DLD1 (cell line): ENCODE results near the gene CORO2B.

Experiments used
- in situ Hi-C: cut with HindIII; loops from 2 replicates; pipeline ENCODE4 v1.10.0; 2017; ENCODE audit warnings: low sequenced_read_pairs

Gene CORO2B

DNA sequence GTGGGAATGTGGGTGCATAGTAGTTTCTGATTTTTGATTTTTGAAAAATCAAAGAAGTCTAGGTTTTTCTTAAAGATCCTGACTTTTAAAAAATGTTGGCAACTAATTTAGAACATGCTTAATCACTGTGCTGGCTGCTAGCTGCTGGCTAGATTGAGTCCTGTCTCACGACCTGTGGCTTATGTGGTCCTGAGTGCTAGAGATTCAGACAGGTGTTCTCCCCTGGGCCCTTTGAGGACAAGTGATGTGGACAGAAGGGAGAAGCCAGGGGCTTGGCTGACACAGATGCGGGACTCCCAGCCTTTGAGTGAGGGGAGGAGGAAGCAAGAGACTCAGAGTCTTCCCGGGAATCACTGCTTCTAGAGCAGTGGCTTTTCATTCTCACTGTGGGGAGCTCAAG lies 47.5 kb downstream of the CORO2B start:
- in situ Hi-C loops = no loop called here

GRCh38 chr15:68626739-68627138 lies 47.9 kb downstream of the CORO2B start:
- in situ Hi-C loops = no loop called here

- in situ Hi-C loops = no loop called here
Observed at GRCh38 chr15:68627476-68627875, 48.7 kb downstream of the CORO2B start.

DNA sequence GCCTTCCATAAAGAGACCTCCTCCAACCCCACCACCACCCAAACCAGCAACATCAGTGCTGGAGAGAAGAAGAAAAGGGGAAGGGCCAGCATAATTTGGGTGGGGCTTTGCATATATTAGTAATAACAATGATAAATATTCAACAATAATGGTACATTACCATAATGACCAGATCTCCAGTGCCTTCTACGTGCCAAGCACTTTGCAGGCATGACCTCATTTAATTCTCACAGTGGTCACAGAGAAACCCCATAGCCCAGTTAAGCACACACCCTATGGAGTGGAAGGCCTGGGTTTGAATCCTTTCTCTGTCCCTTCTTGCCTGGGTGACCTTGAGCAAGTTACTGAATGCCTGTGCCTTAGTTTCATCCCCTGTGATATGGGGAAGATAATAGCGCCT lies 49.2 kb downstream of the CORO2B start:
- in situ Hi-C loops = no loop called here

DNA sequence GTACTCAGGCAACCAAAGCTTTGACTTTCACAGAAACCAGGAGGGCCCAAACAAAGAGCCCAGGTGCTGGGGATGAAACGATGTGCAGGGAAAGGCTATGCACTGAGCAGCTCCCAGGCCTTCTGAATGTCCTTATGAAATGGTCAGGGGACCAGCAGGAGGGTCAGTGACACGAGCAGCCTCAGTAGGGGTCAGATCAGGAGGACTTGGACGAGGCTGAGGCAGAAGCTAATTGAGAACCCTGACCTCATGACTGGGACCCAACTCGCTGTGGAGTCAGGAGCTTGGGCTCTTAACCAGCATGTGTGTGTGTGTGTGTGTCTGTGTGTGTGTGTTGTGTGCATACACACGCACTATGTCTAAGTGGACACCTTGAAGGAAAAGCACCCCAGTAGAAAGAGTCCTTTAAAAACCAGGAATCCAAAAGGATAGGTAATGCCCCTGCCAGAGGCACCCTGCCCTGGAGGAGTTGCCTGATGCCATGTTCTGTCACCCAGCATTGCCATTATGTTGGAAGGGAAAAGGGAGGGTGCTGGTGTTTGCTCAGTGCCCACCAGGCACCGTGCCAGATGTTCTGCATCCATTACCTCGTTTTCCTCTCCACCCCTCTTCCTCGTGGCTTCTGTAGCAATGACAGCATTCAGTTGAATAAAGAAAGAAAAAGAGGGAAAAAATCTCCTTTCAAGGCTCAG lies 50.9 kb downstream of the CORO2B start:
- in situ Hi-C loops = no loop called here

- in situ Hi-C loops = no loop called here
Observed at GRCh38 chr15:68630211-68630555, 51.4 kb downstream of the CORO2B start.

DNA sequence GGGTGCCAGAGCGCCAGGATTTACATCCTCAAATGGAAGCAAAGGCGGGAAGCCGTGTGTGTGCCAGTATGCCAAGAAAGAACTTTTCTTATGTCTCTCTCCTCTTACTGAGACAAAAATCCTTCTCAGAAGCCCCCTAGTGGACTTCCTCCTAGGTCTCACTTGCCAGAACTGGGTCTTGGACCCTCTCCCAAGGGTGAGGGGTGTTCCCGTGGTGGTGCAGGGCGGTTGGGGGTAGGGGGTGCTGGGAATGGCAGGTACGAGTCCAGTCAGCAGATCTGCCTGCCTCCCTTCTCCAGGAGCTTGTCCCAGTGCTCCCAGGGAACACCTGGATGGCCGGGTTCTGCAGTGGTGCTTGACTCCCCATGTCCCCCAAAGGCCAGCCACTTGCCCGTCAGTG lies 52.0 kb downstream of the CORO2B start:
- in situ Hi-C loops = no loop called here

GRCh38 chr15:68631601-68632051 lies 52.8 kb downstream of the CORO2B start:
- in situ Hi-C loops = no loop called here

GRCh38 chr15:68632101-68632500 lies 53.3 kb downstream of the CORO2B start:
- in situ Hi-C loops = no loop called here

DNA sequence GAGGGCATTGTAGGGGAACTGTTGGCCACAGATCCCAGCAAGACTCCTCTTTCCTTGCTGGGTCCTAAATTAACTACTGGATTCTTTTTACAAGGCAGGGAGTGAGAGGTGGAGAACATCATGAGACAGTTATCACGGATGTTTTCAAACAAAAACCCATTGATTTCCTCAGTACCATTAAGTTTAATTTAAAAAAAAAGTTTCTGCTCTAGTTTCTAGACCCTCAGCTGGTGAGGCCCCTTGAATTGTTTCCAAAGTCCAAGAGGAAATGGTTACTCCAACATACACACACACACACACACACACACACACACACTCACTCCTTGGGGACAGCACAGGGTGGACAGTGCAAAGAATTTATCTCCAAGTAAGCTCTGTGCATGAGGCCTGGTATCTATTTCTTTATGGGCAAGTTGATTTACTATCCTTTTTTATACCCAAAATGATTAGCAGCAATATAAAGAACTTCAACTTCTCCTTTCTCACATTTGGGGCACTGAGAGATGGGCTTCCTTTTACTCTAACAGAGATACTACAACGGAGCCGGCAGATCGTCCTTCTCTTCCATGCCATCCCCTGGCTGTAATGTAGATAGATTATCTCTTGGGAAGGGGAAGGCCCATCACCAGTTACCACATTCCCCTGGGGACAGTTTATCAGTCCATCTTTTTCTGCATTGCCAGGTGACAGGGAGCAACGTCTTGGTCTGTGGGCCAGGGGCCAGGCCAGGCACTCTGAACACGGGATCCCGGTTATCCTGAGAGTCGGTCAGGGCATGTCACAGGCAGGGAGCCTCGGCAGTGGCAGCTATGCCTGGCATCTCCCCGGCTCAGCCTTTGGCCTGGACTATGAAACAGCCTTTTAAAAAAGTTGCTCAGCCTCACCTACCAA lies 54.7 kb downstream of the CORO2B start:
- in situ Hi-C loops = no loop called here

- in situ Hi-C loops = no loop called here
Observed at GRCh38 chr15:68634122-68634482, 55.3 kb downstream of the CORO2B start.

DNA sequence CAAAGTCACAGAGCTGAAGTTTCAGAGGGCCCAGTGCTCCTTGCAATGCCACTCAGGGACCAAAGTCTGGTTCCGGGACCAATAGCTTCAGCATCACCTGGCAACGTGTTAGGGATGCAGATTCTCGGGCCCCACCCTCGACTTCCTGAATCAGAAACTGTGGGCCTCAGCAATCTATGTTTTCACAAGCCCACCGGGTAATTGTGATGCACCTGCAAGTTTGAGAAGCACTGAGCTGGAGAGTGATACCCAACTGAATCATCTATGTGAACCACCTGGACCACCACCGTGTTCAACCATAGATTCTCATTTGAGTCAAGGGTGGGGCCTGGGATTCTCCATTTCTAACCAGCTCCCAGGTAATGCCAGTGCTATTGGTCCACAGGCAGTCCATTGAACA lies 55.7 kb downstream of the CORO2B start:
- in situ Hi-C loops = no loop called here

GRCh38 chr15:68635141-68635540 lies 56.3 kb downstream of the CORO2B start:
- in situ Hi-C loops = no loop called here

DNA sequence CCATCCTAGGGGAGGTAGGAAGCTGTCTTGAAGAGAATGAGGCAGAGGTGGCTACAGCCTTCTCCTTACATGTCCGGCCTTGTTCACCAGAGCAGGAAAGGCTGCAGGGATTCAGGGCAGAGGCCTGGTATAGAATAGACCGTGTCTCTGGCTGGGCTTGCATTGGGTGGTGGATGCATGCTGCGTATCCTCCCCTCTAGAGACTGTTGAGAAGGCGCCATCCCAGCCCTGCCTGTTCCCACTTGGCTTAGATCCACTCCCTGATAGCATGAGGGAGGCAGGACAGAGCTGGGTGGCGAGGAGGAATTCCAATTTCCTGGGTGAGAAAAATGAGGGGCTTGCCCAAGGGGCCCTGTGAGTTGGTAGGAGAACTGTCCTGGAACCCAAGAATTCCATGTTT lies 57.5 kb downstream of the CORO2B start:
- in situ Hi-C loops = no loop called here

- in situ Hi-C loops = no loop called here
Observed at GRCh38 chr15:68637767-68638404, 59.1 kb downstream of the CORO2B start.

DNA sequence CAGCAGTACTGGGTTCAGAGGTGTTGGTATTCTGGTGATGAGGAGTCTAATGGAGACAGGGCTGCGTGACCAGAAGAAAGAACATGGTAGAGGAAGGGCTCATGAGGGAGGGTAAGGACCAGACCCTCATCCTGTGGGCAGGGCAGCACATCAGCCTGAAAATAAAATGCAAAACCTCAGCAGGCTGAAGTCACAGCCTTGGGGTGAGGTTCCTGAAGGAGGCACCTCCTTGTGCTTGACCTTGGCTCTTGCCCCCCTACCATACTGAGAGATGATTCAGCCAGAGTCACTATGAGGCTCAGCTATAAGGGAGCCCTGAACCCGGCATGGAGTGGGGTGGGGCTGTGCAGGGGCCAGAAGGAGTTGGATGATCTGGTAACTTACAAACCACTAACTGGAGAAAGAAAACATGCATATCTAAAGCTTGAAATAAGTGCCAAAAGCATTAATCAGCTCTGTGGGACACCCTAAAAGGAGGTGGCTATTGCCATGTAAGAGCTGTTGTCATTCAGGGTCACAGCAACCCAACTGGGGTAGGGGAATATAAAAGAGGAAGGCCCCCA lies 60.2 kb downstream of the CORO2B start:
- in situ Hi-C loops = no loop called here

DNA sequence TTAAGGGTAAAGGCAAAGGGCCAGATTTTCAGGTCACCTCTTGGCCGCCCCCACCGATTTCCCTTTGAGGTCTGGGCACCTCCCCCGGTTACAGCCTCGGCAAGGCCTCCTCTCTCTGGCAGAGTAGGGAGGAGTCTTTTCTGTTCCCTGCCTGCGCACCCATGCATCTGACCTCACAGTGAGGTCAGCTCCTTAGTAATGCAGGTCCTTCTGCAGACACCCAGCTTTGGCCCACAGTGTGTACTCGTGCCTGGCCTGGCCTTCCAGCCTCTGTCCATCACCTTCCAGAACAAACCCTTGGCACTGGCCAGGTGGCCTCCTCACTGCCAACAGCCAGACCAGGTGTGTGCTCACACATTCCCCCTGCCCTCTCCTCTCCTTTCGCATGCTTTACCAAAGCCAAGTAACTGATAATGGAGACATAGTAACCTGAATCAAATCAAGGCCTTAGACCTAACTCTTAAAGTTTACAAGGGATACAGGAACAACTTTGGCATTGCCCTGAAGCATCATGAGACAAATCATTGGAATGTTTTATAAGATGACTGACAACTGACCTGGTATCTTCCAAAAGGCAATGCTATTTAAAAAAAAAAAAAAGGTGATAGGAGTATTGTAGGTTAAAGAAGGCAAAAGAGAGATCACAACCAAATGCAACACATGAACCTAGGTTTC lies 61.3 kb downstream of the CORO2B start:
- in situ Hi-C loops = no loop called here

DNA sequence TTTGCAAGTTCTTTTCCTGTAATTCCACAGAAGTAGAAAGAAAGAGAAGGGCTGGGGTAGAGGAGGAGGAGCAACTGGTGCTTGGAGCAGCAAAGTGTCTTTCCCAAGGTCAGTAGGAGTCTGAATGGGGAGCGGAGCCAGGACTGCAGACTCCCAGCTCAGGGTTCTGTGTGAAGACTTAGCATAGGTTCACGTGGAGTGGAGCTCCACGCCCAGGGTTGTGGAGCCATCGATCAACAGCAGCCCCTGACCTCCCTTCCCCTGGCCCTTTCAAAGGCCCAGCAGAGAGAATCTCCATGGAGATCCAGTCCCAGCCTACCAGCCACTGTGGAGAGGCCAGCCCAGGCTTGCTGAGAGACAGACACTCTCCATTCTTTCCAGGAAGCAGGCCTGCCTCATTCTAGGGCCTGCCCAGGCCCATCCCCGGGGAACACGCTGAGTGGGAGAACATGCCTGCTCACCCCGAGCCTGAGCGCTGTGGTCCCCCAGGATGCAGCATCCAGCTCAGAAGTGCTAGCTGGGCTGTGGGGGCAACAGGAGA lies 62.1 kb downstream of the CORO2B start:
- in situ Hi-C loops = no loop called here

DNA sequence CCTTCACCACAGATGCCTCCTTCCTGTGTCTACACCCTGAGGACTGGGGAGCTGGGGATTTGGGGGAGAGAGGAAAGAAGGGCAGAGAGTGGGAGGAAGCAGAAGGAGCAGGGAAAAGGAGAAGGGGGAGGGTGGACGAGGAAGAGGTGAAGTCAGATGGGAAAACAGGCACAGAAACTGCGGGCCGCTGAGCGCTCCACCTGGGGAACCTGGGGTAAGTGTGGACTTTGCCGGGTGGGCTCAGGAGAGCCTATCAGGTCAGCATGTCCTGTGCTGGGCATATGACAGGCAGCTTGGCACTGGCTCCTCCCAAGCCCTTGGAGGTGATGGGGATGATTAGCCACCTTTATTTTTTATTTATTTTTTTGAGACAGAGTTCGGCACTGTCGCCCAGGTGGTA lies 62.6 kb downstream of the CORO2B start:
- in situ Hi-C loops = no loop called here

- in situ Hi-C loops = no loop called here
Observed at GRCh38 chr15:68642491-68642845, 63.7 kb downstream of the CORO2B start.
